Lower leg skin (tissue), 3 donors: ENCODE measurements around the gene GPC6.

Source experiments
- POLR2A ChIP-seq, 2 donors: fragments of 450-650 bp; IDR thresholded peaks; one replicate each; pipeline ENCODE4 v1.6.1; 2016 to 2017; ENCODE audit warnings: antibody characterized with exemption in 2 of 2, mild to moderate bottlenecking in 1 of 2, moderate library complexity in 1 of 2
- TF ChIP-seq, protein P1 (sequence below), 3 donors: fragments of 450-650 bp; IDR thresholded peaks; one replicate each; pipeline ENCODE4 v1.5.1; 2016; ENCODE audit warnings: antibody characterized with exemption in 3 of 3, mild to moderate bottlenecking in 3 of 3, moderate library complexity in 2 of 3

- TF ChIP-seq POLR2A (IDR thresholded peaks at IDR 0.05): no peak
- TF ChIP-seq, protein P1, sequence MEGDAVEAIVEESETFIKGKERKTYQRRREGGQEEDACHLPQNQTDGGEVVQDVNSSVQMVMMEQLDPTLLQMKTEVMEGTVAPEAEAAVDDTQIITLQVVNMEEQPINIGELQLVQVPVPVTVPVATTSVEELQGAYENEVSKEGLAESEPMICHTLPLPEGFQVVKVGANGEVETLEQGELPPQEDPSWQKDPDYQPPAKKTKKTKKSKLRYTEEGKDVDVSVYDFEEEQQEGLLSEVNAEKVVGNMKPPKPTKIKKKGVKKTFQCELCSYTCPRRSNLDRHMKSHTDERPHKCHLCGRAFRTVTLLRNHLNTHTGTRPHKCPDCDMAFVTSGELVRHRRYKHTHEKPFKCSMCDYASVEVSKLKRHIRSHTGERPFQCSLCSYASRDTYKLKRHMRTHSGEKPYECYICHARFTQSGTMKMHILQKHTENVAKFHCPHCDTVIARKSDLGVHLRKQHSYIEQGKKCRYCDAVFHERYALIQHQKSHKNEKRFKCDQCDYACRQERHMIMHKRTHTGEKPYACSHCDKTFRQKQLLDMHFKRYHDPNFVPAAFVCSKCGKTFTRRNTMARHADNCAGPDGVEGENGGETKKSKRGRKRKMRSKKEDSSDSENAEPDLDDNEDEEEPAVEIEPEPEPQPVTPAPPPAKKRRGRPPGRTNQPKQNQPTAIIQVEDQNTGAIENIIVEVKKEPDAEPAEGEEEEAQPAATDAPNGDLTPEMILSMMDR (IDR thresholded peaks at IDR 0.05): no peak
These were observed 298.5 kb downstream of the GPC6 start for GRCh38 chr13:93525087-93525486.
